Adipocyte (in vitro differentiated cells): Measurements from ENCODE around the gene SLCO3A1.
A peak's percentile ranks its signal among the peaks of the same experiment; 100 is the strongest.
"Not testable (repeated sequence)": the region's sequence is repeated elsewhere in the genome, so short reads cannot be mapped to it uniquely, and the experiment has no call there.

Source experiments
- DNase-seq: peaks from one replicate; pipeline ENCODE4 v3.0.0-alpha.2; 2015; ENCODE audit warnings: low read depth
- H3K27me3 ChIP-seq: replicated peaks from 2 replicates; pipeline ENCODE4 v1.7.0; 2013; ENCODE audit warnings: mild to moderate bottlenecking, low read length, moderate library complexity; ENCODE audit not compliant: control insufficient read depth, insufficient read depth
- H3K36me3 ChIP-seq: 2 replicates; pipeline ENCODE4 v1.7.0; 2013; ENCODE audit warnings: low read length, mild to moderate bottlenecking, moderate library complexity; ENCODE audit not compliant: control insufficient read depth, insufficient read depth, severe bottlenecking
- H3K4me1 ChIP-seq: 2 replicates; pipeline ENCODE4 v1.7.0; 2013; ENCODE audit warnings: mild to moderate bottlenecking, low read length, moderate library complexity; ENCODE audit not compliant: control insufficient read depth, insufficient read depth
- H3K4me3 ChIP-seq: 2 replicates; pipeline ENCODE4 v1.7.0; 2013; ENCODE audit warnings: mild to moderate bottlenecking, low read length, moderate library complexity
- H3K9ac ChIP-seq: 2 replicates; pipeline ENCODE4 v1.7.0; 2013; ENCODE audit warnings: mild to moderate bottlenecking, low read length, moderate library complexity
- H3K9me3 ChIP-seq: 2 replicates; pipeline ENCODE4 v1.7.0; 2013; ENCODE audit warnings: mild to moderate bottlenecking, low read length, moderate library complexity; ENCODE audit not compliant: control insufficient read depth

SLCO3A1 gene

DNA sequence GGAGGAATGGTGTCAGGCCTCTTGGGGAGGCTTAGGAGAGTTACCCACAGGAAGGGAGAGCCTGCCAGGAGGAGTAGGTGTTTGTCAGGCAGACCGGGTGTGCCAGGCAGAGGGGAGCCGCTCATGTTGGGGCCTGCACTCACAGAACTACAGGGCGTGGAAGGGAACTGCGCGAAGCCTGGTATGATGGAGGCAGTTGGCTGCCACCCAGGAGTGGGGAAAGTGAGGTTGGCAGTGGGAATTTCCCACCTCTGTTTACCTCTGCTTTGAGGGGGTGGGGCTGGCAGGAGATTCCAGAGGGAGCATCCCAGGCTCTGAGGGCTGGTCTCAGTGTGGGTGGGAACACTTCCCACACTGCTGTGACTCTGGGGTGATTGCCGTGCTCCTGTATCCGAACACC, 99.9 kb downstream of the SLCO3A1 start:
- no peaks in the 10 kb centered on the region for H3K36me3 ChIP-seq
- peaks cover 25% of the 10 kb centered on the region for H3K4me1 ChIP-seq
- DNase-seq, result no peak
- no peak overlapping the region for H3K9ac ChIP-seq
- H3K9me3 ChIP-seq, result no peaks in the 10 kb centered on the region
- no peaks in the 10 kb centered on the region for H3K27me3 ChIP-seq
- no peak overlapping the region for H3K4me3 ChIP-seq

DNA sequence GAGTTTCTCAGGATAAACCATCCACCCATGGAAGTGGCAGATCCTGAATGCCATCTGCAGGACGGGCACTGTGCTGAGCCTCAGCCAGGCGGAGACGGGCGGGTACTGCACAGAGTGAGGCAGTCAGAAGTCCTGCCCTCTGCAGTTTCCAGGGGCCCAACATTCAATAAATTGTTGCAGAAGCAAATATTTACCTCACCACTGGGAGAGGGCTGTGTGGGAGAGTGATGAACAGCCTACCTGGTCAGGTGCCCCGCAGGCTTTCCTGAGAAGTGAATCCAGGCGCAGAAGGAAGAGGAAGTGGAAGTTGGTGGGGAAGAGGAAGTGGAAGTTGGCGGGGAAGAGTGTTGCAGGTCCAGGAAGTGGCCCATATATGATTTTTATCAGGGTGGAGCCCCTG, 100.8 kb downstream of the SLCO3A1 start:
- Histone ChIP-seq H3K4me3 (no peak overlapping the region), H3K27me3 (no peaks in the 10 kb centered on the region), H3K36me3 (no peaks in the 10 kb centered on the region), H3K9me3 (no peaks in the 10 kb centered on the region), H3K4me1 (peaks cover 21% of the 10 kb centered on the region), H3K9ac (no peak overlapping the region)
- DNase-seq, result no peak

GRCh38 chr15:91956026-91956723, 102.7 kb downstream of the SLCO3A1 start:
- peak overlapping the region; percentile 58 for H3K9ac ChIP-seq

GRCh38 chr15:91961357-91961756, 107.8 kb downstream of the SLCO3A1 start:
- Histone ChIP-seq H3K9ac (no peak overlapping the region), H3K9me3 (no peaks in the 10 kb centered on the region), H3K27me3 (no peaks in the 10 kb centered on the region), H3K4me1 (peaks cover 13% of the 10 kb centered on the region), H3K4me3 (no peak overlapping the region), H3K36me3 (no peaks in the 10 kb centered on the region)
- no peak for DNase-seq

More at GRCh38 chr15:91956026-91956723, 102.7 kb downstream of the SLCO3A1 start:
- DNase-seq, result peak; percentile 83
- Histone ChIP-seq H3K4me3 (peak overlapping the region; percentile 9), H3K36me3 (no peaks in the 10 kb centered on the region), H3K9me3 (no peaks in the 10 kb centered on the region), H3K27me3 (no peaks in the 10 kb centered on the region), H3K4me1 (peaks cover 12% of the 10 kb centered on the region)

GRCh38 chr15:91963747-91964146, 110.2 kb downstream of the SLCO3A1 start:
- not testable (repeated sequence) for H3K9me3 ChIP-seq, H3K4me3 ChIP-seq, DNase-seq, H3K36me3 ChIP-seq, H3K27me3 ChIP-seq, H3K9ac ChIP-seq
- peaks cover 25% of the 10 kb centered on the region for H3K4me1 ChIP-seq

DNA sequence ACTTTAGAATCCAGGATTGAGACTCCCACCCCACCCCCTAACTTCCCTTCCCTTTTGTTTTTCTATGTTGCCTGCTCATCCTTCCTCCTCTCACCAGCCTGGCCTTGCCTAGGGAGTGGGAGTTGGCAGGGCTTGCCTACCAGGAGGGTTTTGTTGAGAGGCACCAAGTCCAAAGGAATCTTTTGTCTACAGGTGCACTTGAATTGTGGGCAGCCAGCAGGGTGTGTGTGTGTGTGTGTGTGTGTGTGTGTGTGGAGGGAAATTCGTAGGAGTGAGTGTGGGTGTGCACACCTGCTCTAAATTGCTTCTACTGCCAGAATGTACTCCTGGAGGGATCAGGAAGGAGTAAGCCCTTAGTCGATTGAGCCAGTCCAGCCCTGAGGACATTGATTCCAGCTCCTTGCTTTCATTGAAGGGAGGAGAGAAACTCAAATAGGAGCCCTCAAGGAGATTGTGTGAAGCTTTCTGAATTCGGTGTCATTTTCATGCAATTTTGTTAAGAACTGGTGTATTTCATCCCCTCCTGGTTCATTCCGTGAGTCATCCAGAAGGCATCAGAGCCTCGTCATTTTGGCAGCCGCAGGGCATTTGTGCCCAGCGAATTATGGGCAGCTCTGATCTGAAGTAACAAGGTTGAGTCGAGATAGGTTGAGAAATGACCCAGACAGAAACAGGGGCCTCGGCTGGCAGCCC, 112.1 kb downstream of the SLCO3A1 start:
- peak; percentile 96 for DNase-seq
- H3K9me3 ChIP-seq, result no peaks in the 10 kb centered on the region
- no peak overlapping the region for H3K4me3 ChIP-seq
- H3K9ac ChIP-seq, result no peak overlapping the region
- no peaks in the 10 kb centered on the region for H3K36me3 ChIP-seq
- H3K4me1 ChIP-seq, result peaks cover 39% of the 10 kb centered on the region
- H3K27me3 ChIP-seq, result no peaks in the 10 kb centered on the region

GRCh38 chr15:91966194-91966552, 112.7 kb downstream of the SLCO3A1 start:
- Histone ChIP-seq H3K36me3 (no peaks in the 10 kb centered on the region), H3K9ac (no peak overlapping the region), H3K4me1 (peaks cover 40% of the 10 kb centered on the region), H3K9me3 (no peaks in the 10 kb centered on the region), H3K4me3 (no peak overlapping the region), H3K27me3 (no peaks in the 10 kb centered on the region)
- no peak for DNase-seq

- no peaks in the 10 kb centered on the region for H3K36me3 ChIP-seq
- H3K27me3 ChIP-seq, result no peaks in the 10 kb centered on the region
- DNase-seq, result peak; percentile 26
- no peaks in the 10 kb centered on the region for H3K9me3 ChIP-seq
- no peak overlapping the region for H3K4me3 ChIP-seq
- H3K9ac ChIP-seq, result no peak overlapping the region
- H3K4me1 ChIP-seq, result peaks cover 40% of the 10 kb centered on the region
These were observed 114.6 kb downstream of the SLCO3A1 start for GRCh38 chr15:91967935-91968606.

DNA sequence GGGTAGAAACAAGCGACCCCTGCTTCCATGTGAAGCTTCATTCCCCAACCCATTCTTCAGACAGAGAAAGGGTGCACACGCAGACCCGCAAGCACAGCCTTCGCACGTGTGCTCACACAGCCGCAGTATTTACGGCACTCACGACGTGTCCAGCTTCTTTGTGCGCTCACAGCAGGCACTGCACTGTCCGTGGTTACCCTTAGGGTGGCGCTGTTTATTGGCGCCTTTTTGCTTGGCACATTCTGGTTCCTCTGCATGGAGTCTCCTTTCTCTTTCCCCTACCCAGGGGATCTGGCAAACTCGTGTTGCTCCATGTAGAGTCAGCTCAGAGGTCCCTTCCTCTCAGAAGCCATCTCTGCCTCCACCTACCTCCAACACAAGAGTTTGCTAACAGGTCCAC, 115.1 kb downstream of the SLCO3A1 start:
- Histone ChIP-seq H3K9ac (no peak overlapping the region), H3K4me3 (no peak overlapping the region), H3K36me3 (no peaks in the 10 kb centered on the region)

DNA sequence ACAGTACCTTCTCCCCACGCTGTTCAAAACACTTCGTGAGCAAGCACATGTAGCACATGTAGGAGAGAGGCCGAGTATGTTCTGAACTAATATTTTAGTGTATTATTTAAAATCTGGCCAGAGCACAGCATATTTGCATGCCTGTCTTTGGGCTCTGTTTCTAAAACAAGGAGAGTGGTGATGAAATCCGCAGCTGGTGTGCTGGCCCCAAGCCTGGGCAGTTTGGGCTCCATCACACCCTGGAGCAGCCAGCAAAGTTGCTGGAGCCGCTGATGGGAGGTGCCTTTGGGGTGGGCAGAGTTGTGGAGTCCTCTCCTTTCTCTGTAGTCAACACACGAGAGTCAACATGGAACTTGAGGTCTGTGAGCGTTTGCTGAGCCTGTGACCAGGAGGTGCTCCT, 116.6 kb downstream of the SLCO3A1 start:
- H3K36me3 ChIP-seq, result no peaks in the 10 kb centered on the region
- peak; percentile 90 for DNase-seq
- H3K9ac ChIP-seq, result peak overlapping the region; percentile 30
- peaks cover 40% of the 10 kb centered on the region for H3K4me1 ChIP-seq
- H3K9me3 ChIP-seq, result no peaks in the 10 kb centered on the region
- no peaks in the 10 kb centered on the region for H3K27me3 ChIP-seq
- H3K4me3 ChIP-seq, result peak overlapping the region; percentile 3

More for the DNA sequence above, 115.1 kb downstream of the SLCO3A1 start:
- H3K27me3 ChIP-seq, result no peaks in the 10 kb centered on the region
- no peaks in the 10 kb centered on the region for H3K9me3 ChIP-seq
- DNase-seq, result no peak
- peaks cover 40% of the 10 kb centered on the region for H3K4me1 ChIP-seq

- H3K27me3 ChIP-seq, result no peaks in the 10 kb centered on the region
- peaks cover 18% of the 10 kb centered on the region for H3K4me1 ChIP-seq
- H3K4me3 ChIP-seq, result no peak overlapping the region
- no peak for DNase-seq
- no peaks in the 10 kb centered on the region for H3K36me3 ChIP-seq
- no peak overlapping the region for H3K9ac ChIP-seq
- H3K9me3 ChIP-seq, result no peaks in the 10 kb centered on the region
These were observed 120.0 kb downstream of the SLCO3A1 start for GRCh38 chr15:91973481-91973880.
